ENCODE data around the gene MSRB1.

MSRB1 gene

DNA sequence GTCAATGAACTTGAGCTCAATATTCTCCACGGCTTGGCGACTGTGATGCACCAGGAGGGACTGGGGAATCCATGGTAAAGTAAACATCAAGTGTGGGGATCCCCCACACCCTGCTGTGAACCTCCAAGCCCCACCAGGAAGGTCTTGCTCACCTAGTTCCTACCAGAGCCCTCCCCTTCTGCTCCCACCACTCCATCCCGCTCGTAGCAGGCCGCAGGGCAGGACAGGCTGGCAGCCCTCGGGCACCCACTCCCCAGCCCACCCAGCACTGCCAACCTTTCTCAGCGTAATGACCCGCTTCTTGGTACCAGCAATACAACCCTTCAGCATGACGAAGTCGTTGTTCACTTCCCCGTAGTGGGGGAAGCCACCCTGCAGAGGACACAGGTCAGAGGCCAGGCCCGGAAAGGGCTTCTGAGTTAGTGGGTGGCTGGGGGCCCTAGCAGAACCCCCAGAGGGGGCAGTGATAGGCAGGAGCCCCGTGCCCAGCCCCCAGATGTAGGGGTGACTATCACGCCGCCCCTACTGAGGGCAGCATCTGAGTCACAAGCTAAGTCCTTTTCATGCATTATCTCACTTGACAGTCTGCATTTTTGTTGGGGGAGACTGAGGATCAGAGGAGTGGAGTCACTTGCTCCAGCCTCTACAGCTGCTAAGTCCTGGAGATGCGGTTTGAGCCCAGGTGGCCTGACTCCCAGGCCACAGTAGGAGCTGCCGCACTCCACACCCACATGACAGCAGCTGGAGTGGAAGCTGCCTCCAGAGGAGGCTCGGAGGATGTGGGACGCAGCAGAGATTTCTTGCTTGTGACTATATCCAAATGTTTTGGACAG lies 2.8 kb upstream of the MSRB1 start:
- TF ChIP-seq EZH2 (IDR thresholded peaks at IDR 0.05; ENCODE audit: borderline replicate concordance, low read depth, low read length, severe bottlenecking) (no peak), CTCF (IDR thresholded peaks at IDR 0.05; ENCODE audit: borderline replicate concordance, extremely low read depth, low read length, poor library complexity, severe bottlenecking) (no peak)
- Histone ChIP-seq H3K9me3 (ENCODE audit: insufficient read depth, low read length, severe bottlenecking) (no peaks in the 10 kb centered on the region), H3K79me2 (ENCODE audit: insufficient read depth, low read length) (no peaks in the 10 kb centered on the region; the same call in none of the 2 replicates), H4K20me1 (ENCODE audit: insufficient read depth, low read length) (no peaks in the 10 kb centered on the region; the same call in 1 of the 2 replicates), H3K9ac (ENCODE audit: low read depth, low read length) (no peak overlapping the region), H2AFZ (ENCODE audit: low read depth, low read length) (no peak overlapping the region), H3K36me3 (ENCODE audit: insufficient read depth, low read length) (peaks cover 6% of the 10 kb centered on the region; the same call in 1 of the 2 replicates), H3K4me2 (ENCODE audit: insufficient read depth, low read length) (no peak overlapping the region), H3K27me3 (ENCODE audit: insufficient read depth, low read length, poor library complexity) (no peaks in the 10 kb centered on the region), H3K4me1 (ENCODE audit: insufficient read depth, low read length) (peaks cover 26% of the 10 kb centered on the region), H3K4me3 (ENCODE audit: low read depth in 1 of 2, low read length in 2 of 2) (no peak overlapping the region), H3K27ac (ENCODE audit: low read length) (no peak overlapping the region)
- no peak for DNase-seq
- ATAC-seq (ENCODE audit: insufficient read depth, low read depth), result no peak

- H3K4me3 ChIP-seq (ENCODE audit: low read depth in 1 of 2, low read length in 2 of 2), result no peak overlapping the region
- H3K36me3 ChIP-seq (ENCODE audit: insufficient read depth, low read length), result peaks cover 12% of the 10 kb centered on the region; the same call in 1 of the 2 replicates
- TF ChIP-seq CTCF (IDR thresholded peaks at IDR 0.05; ENCODE audit: borderline replicate concordance, extremely low read depth, low read length, poor library complexity, severe bottlenecking), result no peak
- no peak for TF ChIP-seq EZH2 (IDR thresholded peaks at IDR 0.05; ENCODE audit: borderline replicate concordance, low read depth, low read length, severe bottlenecking)
- no peaks in the 10 kb centered on the region; the same call in none of the 2 replicates for H3K79me2 ChIP-seq (ENCODE audit: insufficient read depth, low read length)
- DNase-seq, result no peak
- H3K9ac ChIP-seq (ENCODE audit: low read depth, low read length), result no peak overlapping the region
- H4K20me1 ChIP-seq (ENCODE audit: insufficient read depth, low read length), result no peaks in the 10 kb centered on the region; the same call in 1 of the 2 replicates
- H2AFZ ChIP-seq (ENCODE audit: low read depth, low read length), result no peak overlapping the region
- H3K4me1 ChIP-seq (ENCODE audit: insufficient read depth, low read length), result peaks cover 26% of the 10 kb centered on the region
- ATAC-seq (ENCODE audit: insufficient read depth, low read depth), result no peak
- H3K27me3 ChIP-seq (ENCODE audit: insufficient read depth, low read length, poor library complexity), result no peaks in the 10 kb centered on the region
- H3K4me2 ChIP-seq (ENCODE audit: insufficient read depth, low read length), result no peak overlapping the region
- no peaks in the 10 kb centered on the region for H3K9me3 ChIP-seq (ENCODE audit: insufficient read depth, low read length, severe bottlenecking)
- H3K27ac ChIP-seq (ENCODE audit: low read length), result no peak overlapping the region
Measured at GRCh38 chr16:1944612-1945199, 1.7 kb upstream of the MSRB1 start.

- no peaks in the 10 kb centered on the region; the same call in 1 of the 2 replicates for H4K20me1 ChIP-seq (ENCODE audit: insufficient read depth, low read length)
- H3K79me2 ChIP-seq (ENCODE audit: insufficient read depth, low read length), result no peaks in the 10 kb centered on the region; the same call in none of the 2 replicates
- H3K4me3 ChIP-seq (ENCODE audit: low read depth in 1 of 2, low read length in 2 of 2), result peak overlapping the region; percentile 66 to 73; a peak in 3 of 4 replicates
- ATAC-seq (ENCODE audit: insufficient read depth, low read depth) (no peak), DNase-seq (no peak)
- H3K4me1 ChIP-seq (ENCODE audit: insufficient read depth, low read length), result peaks cover 26% of the 10 kb centered on the region
- no peaks in the 10 kb centered on the region for H3K27me3 ChIP-seq (ENCODE audit: insufficient read depth, low read length, poor library complexity)
- peak overlapping the region; percentile 59 for H3K27ac ChIP-seq (ENCODE audit: low read length)
- no peaks in the 10 kb centered on the region for H3K9me3 ChIP-seq (ENCODE audit: insufficient read depth, low read length, severe bottlenecking)
- TF ChIP-seq CTCF (IDR thresholded peaks at IDR 0.05; ENCODE audit: borderline replicate concordance, extremely low read depth, low read length, poor library complexity, severe bottlenecking), result no peak
- TF ChIP-seq EZH2 (IDR thresholded peaks at IDR 0.05; ENCODE audit: borderline replicate concordance, low read depth, low read length, severe bottlenecking), result no peak
- H3K9ac ChIP-seq (ENCODE audit: low read depth, low read length), result peak overlapping the region; percentile 66
- H2AFZ ChIP-seq (ENCODE audit: low read depth, low read length), result peak overlapping the region; percentile 74
- H3K4me2 ChIP-seq (ENCODE audit: insufficient read depth, low read length), result peak overlapping the region; percentile 94
- peaks cover 28% of the 10 kb centered on the region for H3K36me3 ChIP-seq (ENCODE audit: insufficient read depth, low read length)
Measured at GRCh38 chr16:1942047-1942809, 771 bp downstream of the MSRB1 start.
